ENCODE measurements around the gene KLK14.

Gene KLK14

GRCh38 chr19:51093510-51094345 lies 11.0 kb upstream of the KLK14 start:
- no peak overlapping the region for H3K4me2 ChIP-seq (ENCODE audit: low read length)
- no peaks in the 10 kb centered on the region for H3K4me1 ChIP-seq (ENCODE audit: control insufficient read depth, insufficient read depth, low read length)
- no peak overlapping the region for H3K4me3 ChIP-seq (ENCODE audit: low read length)
- H3K9ac ChIP-seq (ENCODE audit: low read depth, low read length) = no peak overlapping the region
- no peaks in the 10 kb centered on the region for H3K27me3 ChIP-seq (ENCODE audit: control insufficient read depth, insufficient read depth, low read length)
- no peaks in the 10 kb centered on the region for H3K9me3 ChIP-seq (replicated peaks; ENCODE audit: low read length)
- H3K36me3 ChIP-seq (ENCODE audit: insufficient read depth, low read length) = peaks cover 4% of the 10 kb centered on the region

DNA sequence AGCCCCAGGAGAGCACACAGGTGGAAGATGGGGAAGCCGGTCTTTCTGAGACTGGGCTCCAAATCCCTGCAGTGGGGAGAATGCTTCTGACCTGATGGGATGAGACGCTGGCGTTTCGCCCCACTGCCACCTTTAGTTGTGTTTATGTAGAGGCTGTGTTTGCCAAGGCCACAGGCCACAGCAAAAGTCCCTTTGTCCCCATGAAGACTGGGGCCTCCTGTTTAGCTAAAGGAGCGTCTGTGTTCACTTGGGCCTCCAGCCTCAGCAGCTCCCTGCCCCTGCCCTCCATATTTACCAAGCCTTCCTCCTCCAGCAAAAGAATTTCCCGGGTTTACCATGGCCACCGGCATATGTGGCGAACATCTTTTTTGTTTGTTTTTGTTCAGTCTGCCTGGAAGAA lies 10.4 kb upstream of the KLK14 start:
- Histone ChIP-seq H3K4me1 (ENCODE audit: control insufficient read depth, insufficient read depth, low read length) (no peaks in the 10 kb centered on the region), H3K36me3 (ENCODE audit: insufficient read depth, low read length) (peaks cover 4% of the 10 kb centered on the region), H3K9me3 (replicated peaks; ENCODE audit: low read length) (no peaks in the 10 kb centered on the region), H3K4me3 (ENCODE audit: low read length) (no peak overlapping the region), H3K9ac (ENCODE audit: low read depth, low read length) (no peak overlapping the region), H3K27me3 (ENCODE audit: control insufficient read depth, insufficient read depth, low read length) (no peaks in the 10 kb centered on the region), H3K4me2 (ENCODE audit: low read length) (no peak overlapping the region)

GRCh38 chr19:51091895-51092873 lies 9.5 kb upstream of the KLK14 start:
- Histone ChIP-seq H3K9me3 (replicated peaks; ENCODE audit: low read length) (no peaks in the 10 kb centered on the region), H3K4me3 (ENCODE audit: low read length) (no peak overlapping the region), H3K27me3 (ENCODE audit: control insufficient read depth, insufficient read depth, low read length) (no peaks in the 10 kb centered on the region), H3K9ac (ENCODE audit: low read depth, low read length) (no peak overlapping the region), H3K4me2 (ENCODE audit: low read length) (no peak overlapping the region), H3K36me3 (ENCODE audit: insufficient read depth, low read length) (no peaks in the 10 kb centered on the region), H3K4me1 (ENCODE audit: control insufficient read depth, insufficient read depth, low read length) (no peaks in the 10 kb centered on the region)

GRCh38 chr19:51091126-51091525 lies 8.4 kb upstream of the KLK14 start:
- Histone ChIP-seq H3K4me2 (ENCODE audit: low read length) (no peak overlapping the region), H3K27me3 (ENCODE audit: control insufficient read depth, insufficient read depth, low read length) (no peaks in the 10 kb centered on the region), H3K36me3 (ENCODE audit: insufficient read depth, low read length) (no peaks in the 10 kb centered on the region), H3K4me3 (ENCODE audit: low read length) (no peak overlapping the region), H3K9ac (ENCODE audit: low read depth, low read length) (no peak overlapping the region), H3K4me1 (ENCODE audit: control insufficient read depth, insufficient read depth, low read length) (no peaks in the 10 kb centered on the region), H3K9me3 (replicated peaks; ENCODE audit: low read length) (no peaks in the 10 kb centered on the region)

GRCh38 chr19:51090471-51090870 lies 7.8 kb upstream of the KLK14 start:
- Histone ChIP-seq H3K27me3 (ENCODE audit: control insufficient read depth, insufficient read depth, low read length) (no peaks in the 10 kb centered on the region), H3K9ac (ENCODE audit: low read depth, low read length) (no peak overlapping the region), H3K36me3 (ENCODE audit: insufficient read depth, low read length) (no peaks in the 10 kb centered on the region), H3K9me3 (replicated peaks; ENCODE audit: low read length) (no peaks in the 10 kb centered on the region), H3K4me1 (ENCODE audit: control insufficient read depth, insufficient read depth, low read length) (no peaks in the 10 kb centered on the region), H3K4me2 (ENCODE audit: low read length) (no peak overlapping the region), H3K4me3 (ENCODE audit: low read length) (no peak overlapping the region)

DNA sequence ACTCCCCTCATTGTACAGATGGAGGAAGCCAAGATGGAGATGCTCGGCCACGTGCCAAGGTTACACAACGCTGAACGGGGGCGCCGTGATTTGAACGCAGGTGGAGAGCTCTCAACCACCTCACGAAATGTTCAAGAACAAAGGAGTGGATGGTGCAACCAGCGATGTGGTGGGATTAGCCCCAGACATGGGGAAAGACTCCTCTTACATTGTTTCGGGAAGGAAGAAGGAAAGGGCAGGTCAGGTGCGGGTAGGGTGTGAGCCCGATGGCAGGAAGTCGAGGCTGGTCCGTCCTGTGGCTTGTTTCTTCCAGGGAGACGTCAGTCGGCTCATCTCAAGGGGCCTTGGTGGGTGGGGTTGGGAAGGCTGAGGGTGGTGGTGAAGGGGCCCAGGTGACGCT lies 7.1 kb upstream of the KLK14 start:
- H3K9me3 ChIP-seq (replicated peaks; ENCODE audit: low read length) = no peaks in the 10 kb centered on the region
- H3K4me3 ChIP-seq (ENCODE audit: low read length) = no peak overlapping the region
- H3K27me3 ChIP-seq (ENCODE audit: control insufficient read depth, insufficient read depth, low read length) = no peaks in the 10 kb centered on the region

DNA sequence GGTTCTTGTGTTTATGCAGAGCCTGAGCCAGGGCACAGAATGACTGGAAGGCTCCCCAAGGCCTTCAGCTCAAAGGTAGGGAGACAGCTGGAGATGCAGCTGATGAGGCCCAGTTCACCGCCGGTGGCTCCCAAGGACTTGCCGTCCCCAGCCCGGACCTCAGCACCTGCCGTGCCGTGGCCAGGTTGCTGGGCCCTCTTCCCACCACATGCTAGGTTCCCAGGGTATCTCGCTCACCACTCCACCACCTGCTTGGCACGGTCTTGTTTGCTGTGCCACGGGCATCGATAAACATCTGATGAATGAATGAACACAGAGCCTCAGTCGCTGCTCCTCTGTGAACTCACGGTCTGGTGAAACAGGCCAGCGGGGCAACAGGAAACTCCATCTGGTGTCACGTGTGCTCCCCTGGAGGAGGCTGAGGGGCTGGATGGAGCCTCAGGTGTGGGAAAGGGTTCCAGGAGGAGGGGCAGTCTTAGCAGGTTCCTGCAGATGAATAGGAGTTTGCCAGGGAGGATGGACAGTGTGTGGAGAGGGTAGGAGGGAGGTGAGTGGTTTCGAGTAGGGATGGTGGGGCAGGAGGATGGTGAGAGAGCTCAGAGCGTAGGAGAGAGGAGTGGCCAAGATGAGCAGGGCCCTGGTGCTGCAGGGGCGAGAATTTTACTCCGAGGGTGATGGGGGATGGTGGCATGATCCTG lies 3.6 kb upstream of the KLK14 start:
- H3K27me3 ChIP-seq (ENCODE audit: control insufficient read depth, insufficient read depth, low read length) = no peaks in the 10 kb centered on the region
- no peak overlapping the region for H3K4me3 ChIP-seq (ENCODE audit: low read length)
- H3K36me3 ChIP-seq (ENCODE audit: insufficient read depth, low read length) = no peaks in the 10 kb centered on the region
- no peak overlapping the region for H3K9ac ChIP-seq (ENCODE audit: low read depth, low read length)
- no peaks in the 10 kb centered on the region for H3K9me3 ChIP-seq (replicated peaks; ENCODE audit: low read length)
- no peak overlapping the region for H3K4me2 ChIP-seq (ENCODE audit: low read length)
- no peaks in the 10 kb centered on the region for H3K4me1 ChIP-seq (ENCODE audit: control insufficient read depth, insufficient read depth, low read length)

More for the DNA sequence above, 7.1 kb upstream of the KLK14 start:
- Histone ChIP-seq H3K4me2 (ENCODE audit: low read length) (no peak overlapping the region), H3K9ac (ENCODE audit: low read depth, low read length) (no peak overlapping the region), H3K4me1 (ENCODE audit: control insufficient read depth, insufficient read depth, low read length) (no peaks in the 10 kb centered on the region), H3K36me3 (ENCODE audit: insufficient read depth, low read length) (no peaks in the 10 kb centered on the region)

GRCh38 chr19:51084505-51084904 lies 1.8 kb upstream of the KLK14 start:
- Histone ChIP-seq H3K4me3 (ENCODE audit: low read length) (no peak overlapping the region), H3K36me3 (ENCODE audit: insufficient read depth, low read length) (no peaks in the 10 kb centered on the region), H3K9ac (ENCODE audit: low read depth, low read length) (no peak overlapping the region), H3K9me3 (replicated peaks; ENCODE audit: low read length) (no peaks in the 10 kb centered on the region), H3K27me3 (ENCODE audit: control insufficient read depth, insufficient read depth, low read length) (no peaks in the 10 kb centered on the region), H3K4me2 (ENCODE audit: low read length) (no peak overlapping the region), H3K4me1 (ENCODE audit: control insufficient read depth, insufficient read depth, low read length) (no peaks in the 10 kb centered on the region)

GRCh38 chr19:51083783-51084182 lies 1.1 kb upstream of the KLK14 start:
- Histone ChIP-seq H3K4me3 (ENCODE audit: low read length) (no peak overlapping the region), H3K4me1 (ENCODE audit: control insufficient read depth, insufficient read depth, low read length) (no peaks in the 10 kb centered on the region), H3K9ac (ENCODE audit: low read depth, low read length) (no peak overlapping the region), H3K9me3 (replicated peaks; ENCODE audit: low read length) (no peaks in the 10 kb centered on the region), H3K36me3 (ENCODE audit: insufficient read depth, low read length) (no peaks in the 10 kb centered on the region), H3K27me3 (ENCODE audit: control insufficient read depth, insufficient read depth, low read length) (no peaks in the 10 kb centered on the region), H3K4me2 (ENCODE audit: low read length) (no peak overlapping the region)

GRCh38 chr19:51083181-51083580 lies 494 bp upstream of the KLK14 start:
- no peak overlapping the region for H3K4me2 ChIP-seq (ENCODE audit: low read length)
- no peaks in the 10 kb centered on the region for H3K27me3 ChIP-seq (ENCODE audit: control insufficient read depth, insufficient read depth, low read length)
- no peaks in the 10 kb centered on the region for H3K9me3 ChIP-seq (replicated peaks; ENCODE audit: low read length)
- H3K4me3 ChIP-seq (ENCODE audit: low read length) = no peak overlapping the region
- no peaks in the 10 kb centered on the region for H3K36me3 ChIP-seq (ENCODE audit: insufficient read depth, low read length)
- no peak overlapping the region for H3K9ac ChIP-seq (ENCODE audit: low read depth, low read length)
- no peaks in the 10 kb centered on the region for H3K4me1 ChIP-seq (ENCODE audit: control insufficient read depth, insufficient read depth, low read length)

GRCh38 chr19:51081476-51081875 lies 1.2 kb downstream of the KLK14 start:
- H3K9me3 ChIP-seq (replicated peaks; ENCODE audit: low read length) = no peaks in the 10 kb centered on the region

More at GRCh38 chr19:51081476-51081875, 1.2 kb downstream of the KLK14 start:
- Histone ChIP-seq H3K4me2 (ENCODE audit: low read length) (no peak overlapping the region), H3K4me3 (ENCODE audit: low read length) (no peak overlapping the region), H3K9ac (ENCODE audit: low read depth, low read length) (no peak overlapping the region), H3K36me3 (ENCODE audit: insufficient read depth, low read length) (no peaks in the 10 kb centered on the region), H3K4me1 (ENCODE audit: control insufficient read depth, insufficient read depth, low read length) (no peaks in the 10 kb centered on the region), H3K27me3 (ENCODE audit: control insufficient read depth, insufficient read depth, low read length) (no peaks in the 10 kb centered on the region)

All from skeletal muscle satellite cell (primary cell).